ENCODE measurements around the gene IFNK. TPM values are rescaled to one million over a fixed set of nuclear protein-coding genes. Genes with fewer than 3 reads are reported as not detected.
A peak's percentile ranks its signal among the peaks of the same experiment; 100 is the strongest.

IFNK gene
- total and polyA plus RNA-seq, 12 donors, result not detected

- no peak for TF ChIP-seq CTCF (IDR thresholded peaks at IDR 0.05)
- H3K27ac ChIP-seq, result peak overlapping the region in 2 of 10 donors; percentile 19 to 20
- ATAC-seq (peak in 1 of 8 donors; percentile 38), DNase-seq (no peak)
- no peaks in the 10 kb centered on the region for H3K27me3 ChIP-seq
- intact Hi-C loops (cut with DNase I), result loop anchor here in 2 of 10 donors (5.0 kb wide), 1 partner anchor 202 kb away; no protein-coding TSS in a partner anchor
- 55 to 74% methylated on average over 4 of the region's 4 CpGs for WGBS, 2 donors
- peaks cover 0 to 21% (median 8%) of the 10 kb centered on the region in 9 donors for H3K4me1 ChIP-seq
- H3K36me3 ChIP-seq, result peaks cover 0 to 20% (median 0%) of the 10 kb centered on the region in 9 donors
- H3K4me3 ChIP-seq, result no peak overlapping the region
- no peaks in the 10 kb centered on the region for H3K9me3 ChIP-seq
Observed at GRCh38 chr9:27534131-27534530, 10.0 kb downstream of the IFNK start.

GRCh38 chr9:27534658-27535209 lies 10.6 kb downstream of the IFNK start:
- Histone ChIP-seq H3K9me3 (no peaks in the 10 kb centered on the region), H3K27ac (peak overlapping the region in 1 of 10 donors; percentile 19), H3K4me1 (peaks cover 0 to 26% (median 13%) of the 10 kb centered on the region in 9 donors), H3K27me3 (no peaks in the 10 kb centered on the region), H3K36me3 (peaks cover 0 to 20% (median 0%) of the 10 kb centered on the region in 9 donors), H3K4me3 (no peak overlapping the region)
- DNase-seq, result no peak
- intact Hi-C loops (cut with DNase I), result loop anchor here in 2 of 10 donors (5.0 kb wide), 1 partner anchor 202 kb away; no protein-coding TSS in a partner anchor
- no peak for ATAC-seq
- TF ChIP-seq CTCF (IDR thresholded peaks at IDR 0.05), result no peak
- WGBS, 2 donors, result 86 to 89% methylated on average over 3 of the region's 3 CpGs

- no peak overlapping the region for H3K4me3 ChIP-seq
Observed at GRCh38 chr9:27535701-27536118, 11.6 kb downstream of the IFNK start.

GRCh38 chr9:27536168-27536567 lies 12.1 kb downstream of the IFNK start:
- intact Hi-C loops (cut with DNase I), result no loop called here
- peaks cover 0 to 20% (median 0%) of the 10 kb centered on the region in 9 donors for H3K36me3 ChIP-seq
- no peak for ATAC-seq
- H3K27me3 ChIP-seq, result no peaks in the 10 kb centered on the region
- no peak overlapping the region for H3K4me3 ChIP-seq
- no peaks in the 10 kb centered on the region for H3K9me3 ChIP-seq
- TF ChIP-seq CTCF (IDR thresholded peaks at IDR 0.05), result no peak
- peaks cover 8 to 34% (median 20%) of the 10 kb centered on the region in 9 donors for H3K4me1 ChIP-seq
- DNase-seq, result no peak
- WGBS, 2 donors, result 82 to 87% methylated on average over 3 of the region's 3 CpGs
- H3K27ac ChIP-seq, result no peak overlapping the region

More at GRCh38 chr9:27535701-27536118, 11.6 kb downstream of the IFNK start:
- no peaks in the 10 kb centered on the region for H3K9me3 ChIP-seq
- ATAC-seq (no peak), DNase-seq (no peak)
- intact Hi-C loops (cut with DNase I), result no loop called here
- WGBS, 2 donors, result 77 to 82% methylated on average over 3 of the region's 3 CpGs
- no peak for TF ChIP-seq CTCF (IDR thresholded peaks at IDR 0.05)
- H3K4me1 ChIP-seq, result peaks cover 5 to 32% (median 20%) of the 10 kb centered on the region in 9 donors
- H3K27ac ChIP-seq, result no peak overlapping the region
- peaks cover 0 to 20% (median 0%) of the 10 kb centered on the region in 9 donors for H3K36me3 ChIP-seq
- no peaks in the 10 kb centered on the region for H3K27me3 ChIP-seq
